G401.6 (cell line): Measurements from ENCODE around the gene RSPH3.
"Not testable (repeated sequence)": the region's sequence is repeated elsewhere in the genome, so short reads cannot be mapped to it uniquely, and the experiment has no call there.

Source experiments
- FAIRE-seq: peaks from 2 replicates; lab custom pipeline; 2012; peaks lifted over from hg19 to GRCh38; lab: Jason Lieb, UNC

RSPH3 gene

GRCh38 chr6:159023893-159024292 is 23.9 kb upstream of the RSPH3 start:
- no peak for FAIRE-seq

DNA sequence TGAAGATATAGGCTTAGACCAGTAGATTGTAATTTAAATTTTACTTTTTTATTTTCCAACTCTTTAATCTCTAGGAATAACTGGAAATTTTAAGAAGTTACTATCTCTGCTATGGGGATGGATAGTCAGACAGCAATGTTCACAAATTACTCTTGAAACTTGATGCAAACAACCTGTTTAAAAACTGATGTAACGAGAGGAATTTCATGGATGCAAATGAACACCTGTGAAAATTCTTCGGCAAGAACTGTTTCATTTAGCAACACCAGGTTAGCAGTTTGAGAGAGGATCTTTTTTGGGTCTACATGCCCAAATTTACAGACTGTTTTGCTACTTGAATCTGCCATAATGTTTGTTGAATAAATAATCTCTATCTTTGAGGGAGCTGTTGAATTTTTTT is 20.0 kb upstream of the RSPH3 start:
- no peak for FAIRE-seq

GRCh38 chr6:159017757-159018559 is 18.0 kb upstream of the RSPH3 start:
- FAIRE-seq: no peak

- FAIRE-seq: no peak
These were observed 14.4 kb upstream of the RSPH3 start for GRCh38 chr6:159014406-159014805.

DNA sequence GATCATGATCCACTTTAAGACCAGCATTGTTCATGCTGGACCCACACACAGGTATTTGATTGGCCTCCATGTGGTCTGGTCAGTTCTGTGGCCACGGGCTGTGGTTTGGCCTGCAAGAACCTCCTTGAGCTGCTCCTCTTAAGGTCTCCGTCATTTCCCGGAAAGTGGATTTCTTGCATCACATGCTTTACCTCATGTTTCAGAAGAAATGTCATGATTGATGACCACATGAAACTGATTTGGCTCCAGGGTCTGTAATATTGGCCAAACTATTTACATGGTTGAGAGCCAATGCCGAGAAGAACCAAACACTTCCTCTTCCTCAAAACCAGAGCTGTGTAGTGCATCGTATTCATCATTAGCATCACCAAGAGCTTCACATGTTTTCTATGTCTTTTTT is 13.2 kb upstream of the RSPH3 start:
- FAIRE-seq: no peak

DNA sequence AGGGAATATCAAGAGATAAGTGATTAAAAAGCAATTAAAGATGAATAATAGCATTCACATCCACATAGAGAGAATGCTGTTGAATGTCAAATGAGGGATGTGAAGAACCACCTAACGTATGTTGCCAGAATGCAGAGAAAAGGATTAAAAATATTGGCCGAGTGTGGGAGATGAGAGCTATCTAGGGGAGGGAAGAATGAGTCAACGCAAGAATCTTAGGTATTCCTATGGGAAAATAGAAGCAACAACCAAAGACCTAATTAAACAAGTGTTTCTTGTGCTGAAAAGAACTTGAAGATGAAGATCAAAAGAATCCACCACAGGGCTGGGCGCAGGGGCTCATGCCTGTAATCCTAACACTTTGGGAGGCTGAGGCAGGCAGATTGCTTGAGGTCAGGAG is 12.2 kb upstream of the RSPH3 start:
- no peak for FAIRE-seq

GRCh38 chr6:159010037-159010612 is 10.1 kb upstream of the RSPH3 start:
- not testable (repeated sequence) for FAIRE-seq

GRCh38 chr6:159008656-159009288 is 8.8 kb upstream of the RSPH3 start:
- peak; percentile 39 for FAIRE-seq

GRCh38 chr6:159007510-159007909 is 7.5 kb upstream of the RSPH3 start:
- no peak for FAIRE-seq

DNA sequence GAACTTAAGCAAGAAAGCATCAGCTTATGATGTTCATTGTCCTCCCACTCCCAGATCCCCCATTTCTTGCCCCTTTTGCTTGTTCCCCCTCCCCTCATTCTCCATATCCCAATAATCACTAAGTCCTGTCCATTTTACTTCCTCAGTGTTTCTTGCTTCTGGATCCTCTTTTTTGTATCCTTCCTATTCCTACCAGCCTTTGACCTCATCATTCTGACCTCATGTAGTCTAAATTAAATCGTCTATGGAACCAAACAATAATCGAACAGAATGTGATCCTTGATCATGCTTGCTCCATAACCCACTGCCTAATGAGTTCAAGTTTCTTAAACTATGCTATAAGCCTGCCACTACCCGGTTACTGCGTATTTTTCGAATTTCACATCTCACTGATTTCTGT is 5.4 kb upstream of the RSPH3 start:
- no peak for FAIRE-seq

DNA sequence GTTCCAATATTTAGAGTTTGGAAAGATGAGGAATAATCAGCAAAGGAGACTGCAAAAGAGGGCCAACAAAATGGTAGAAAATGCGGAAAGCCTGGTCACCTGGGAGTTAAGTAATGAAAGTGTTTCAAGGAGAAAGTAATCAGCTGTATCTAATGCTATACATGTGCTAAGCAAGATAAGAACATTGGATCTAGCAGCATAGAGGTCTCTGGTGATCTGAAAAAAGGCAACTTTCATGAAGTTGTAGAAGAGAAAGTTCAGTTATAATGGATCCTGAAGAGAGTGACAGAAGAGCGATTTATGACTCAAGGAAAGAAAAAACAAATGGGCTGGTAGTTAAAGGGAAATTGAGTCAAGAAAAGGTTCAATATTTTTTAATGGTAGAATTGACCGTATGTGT is 4.6 kb upstream of the RSPH3 start:
- no peak for FAIRE-seq

GRCh38 chr6:159002432-159003155 is 2.6 kb upstream of the RSPH3 start:
- no peak for FAIRE-seq

- FAIRE-seq: no peak
These were observed 792 bp downstream of the RSPH3 start for GRCh38 chr6:158999154-158999665.

DNA sequence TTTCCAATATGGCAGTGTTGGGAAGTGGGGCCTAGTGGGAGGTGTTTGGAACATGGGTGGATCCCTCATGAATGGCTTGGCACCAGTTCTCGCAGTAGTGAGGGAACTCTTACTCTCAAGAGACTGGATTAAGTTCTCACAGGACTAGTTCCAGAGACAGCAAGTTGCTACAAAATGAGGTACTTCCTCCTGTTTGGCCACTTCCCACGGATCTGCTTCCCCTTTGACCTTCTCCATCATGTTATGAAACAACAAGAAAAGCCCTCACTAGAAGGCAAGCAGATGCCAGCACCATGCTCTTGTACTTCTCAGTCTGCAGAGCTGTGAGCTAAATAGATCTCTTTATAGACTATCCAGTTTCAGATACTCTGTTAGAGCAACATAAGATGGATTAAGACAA is 3.1 kb downstream of the RSPH3 start:
- no peak for FAIRE-seq

GRCh38 chr6:158993639-158994038 is 6.4 kb downstream of the RSPH3 start:
- no peak for FAIRE-seq

- FAIRE-seq: no peak
These were observed 8.8 kb downstream of the RSPH3 start for GRCh38 chr6:158991017-158991723.

DNA sequence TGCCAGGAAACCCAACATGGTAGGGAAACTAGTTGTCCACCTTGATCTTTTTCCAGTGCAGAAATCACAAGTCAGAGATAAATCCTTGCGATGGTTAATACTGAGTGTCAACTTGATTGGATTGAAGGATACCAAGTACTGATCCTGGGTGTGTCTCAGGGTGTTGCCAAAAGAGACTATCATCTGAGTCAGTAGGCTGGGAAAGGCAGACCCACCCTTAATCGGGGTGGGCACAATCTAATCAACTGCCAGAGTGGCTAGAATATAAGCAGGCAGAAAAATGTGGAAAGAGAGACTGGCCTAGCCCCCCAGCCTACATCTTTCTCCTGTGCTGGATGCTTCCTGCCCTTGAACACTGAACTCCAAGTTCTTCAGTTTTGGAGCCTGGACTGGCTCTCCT is 10.3 kb downstream of the RSPH3 start:
- FAIRE-seq: not testable (repeated sequence)

DNA sequence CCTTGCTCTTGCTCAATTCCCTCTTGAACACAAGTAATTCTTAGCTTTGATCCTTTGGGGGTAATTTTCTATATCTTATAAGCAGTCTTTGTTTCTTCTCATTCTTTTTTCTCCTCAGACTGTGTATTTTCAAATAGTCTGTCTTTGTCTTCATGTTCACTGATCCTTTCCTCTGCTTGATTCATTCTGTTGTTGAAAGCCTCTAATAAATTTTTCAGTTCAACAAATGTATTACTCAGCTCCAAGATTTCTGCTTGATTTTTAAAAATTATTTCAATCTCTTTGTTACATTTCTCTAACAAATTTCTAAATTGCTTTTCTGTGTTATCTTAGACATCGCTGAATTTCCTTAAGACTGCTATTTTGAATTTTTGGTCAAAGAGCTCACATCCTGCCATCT is 11.5 kb downstream of the RSPH3 start:
- no peak for FAIRE-seq

- FAIRE-seq: no peak
These were observed 12.3 kb downstream of the RSPH3 start for GRCh38 chr6:158987657-158988056.

DNA sequence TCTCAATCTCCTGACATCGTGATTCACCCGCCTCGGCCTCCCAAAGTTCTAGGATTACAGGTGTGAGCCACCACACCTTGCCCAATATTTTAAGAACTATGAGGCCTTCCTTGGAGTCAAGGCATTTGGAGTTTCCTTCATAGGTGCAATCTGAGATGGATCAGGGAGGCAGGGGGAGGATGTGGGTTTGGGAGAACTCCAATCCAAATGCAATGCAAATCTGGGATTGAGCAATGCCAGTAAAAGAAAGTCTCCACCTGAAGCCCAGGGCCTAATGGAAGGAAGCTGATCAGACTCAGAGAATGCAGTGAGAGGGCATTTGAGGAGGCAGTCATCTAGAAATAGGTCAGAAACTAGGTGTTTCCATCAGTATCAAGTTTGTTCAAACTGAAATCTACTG is 21.2 kb downstream of the RSPH3 start:
- no peak for FAIRE-seq

- FAIRE-seq: no peak
These were observed 22.6 kb downstream of the RSPH3 start for GRCh38 chr6:158977382-158977781.
